Measurements from ENCODE around the gene SDK1.
"Not testable (repeated sequence)": the region's sequence is repeated elsewhere in the genome, so short reads cannot be mapped to it uniquely, and the experiment has no call there.

The SDK1 gene

DNA sequence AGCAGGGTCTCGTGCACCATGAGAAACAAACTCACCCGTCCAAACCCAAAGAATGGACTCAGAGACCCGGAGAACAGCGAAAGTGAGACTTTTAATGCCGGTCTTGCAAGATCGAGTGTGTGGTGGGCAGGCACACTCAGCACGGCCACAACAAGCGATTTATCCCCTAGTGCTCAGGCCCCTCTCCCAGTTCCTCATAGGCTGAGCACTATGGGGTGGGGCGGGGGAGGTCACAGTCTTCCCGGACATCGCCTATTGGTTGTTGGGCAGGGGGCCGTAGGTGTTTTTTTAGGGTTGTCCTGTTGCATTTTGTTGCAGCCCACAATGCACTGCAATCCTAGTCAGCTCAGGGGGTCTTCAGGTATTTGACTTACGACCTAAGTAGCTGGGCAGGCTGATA is 772.7 kb downstream of the SDK1 start:
- no peak for DNase-seq (ENCODE audit: low spot score)

DNA sequence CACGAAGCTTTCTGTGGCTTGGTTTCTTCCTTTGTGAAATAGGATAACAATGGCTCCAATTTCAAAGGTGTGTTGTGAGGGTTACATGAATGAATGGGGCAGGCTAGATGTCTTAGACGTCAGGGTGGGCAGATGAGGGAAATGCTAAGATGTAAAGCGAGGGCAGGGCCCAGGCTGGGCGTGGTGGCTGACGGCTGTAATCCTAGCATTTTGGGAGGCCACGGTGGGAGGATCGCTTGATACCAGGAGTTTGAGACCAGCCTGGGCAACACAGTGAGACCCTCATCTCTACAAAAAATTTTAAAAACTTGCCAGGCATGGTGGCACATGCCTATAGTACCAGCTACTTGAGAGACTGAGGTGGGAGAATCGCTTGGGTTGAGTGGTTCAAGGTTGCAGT is 773.4 kb downstream of the SDK1 start:
- no peak for DNase-seq (ENCODE audit: low spot score)

DNA sequence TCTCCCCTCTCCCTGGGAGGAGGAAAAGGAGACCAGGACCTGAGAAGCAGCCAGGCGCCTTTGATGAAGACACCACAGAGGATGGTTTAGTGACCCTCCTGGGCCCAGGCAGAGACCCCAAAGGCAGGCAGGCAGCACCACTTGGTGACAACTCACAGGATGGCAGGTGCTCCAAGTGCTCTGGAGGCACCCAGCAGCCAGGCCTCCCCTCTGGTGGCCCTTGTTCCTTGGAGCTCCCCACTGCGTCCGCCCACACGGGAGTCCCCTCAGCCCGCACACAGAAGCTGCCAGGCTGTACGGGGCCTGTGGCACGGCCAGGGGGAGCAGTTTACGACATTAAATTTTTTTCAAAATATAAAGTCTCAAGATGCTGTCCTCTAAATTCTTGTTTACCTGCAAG is 773.9 kb downstream of the SDK1 start:
- no peak for DNase-seq (ENCODE audit: low spot score)

DNA sequence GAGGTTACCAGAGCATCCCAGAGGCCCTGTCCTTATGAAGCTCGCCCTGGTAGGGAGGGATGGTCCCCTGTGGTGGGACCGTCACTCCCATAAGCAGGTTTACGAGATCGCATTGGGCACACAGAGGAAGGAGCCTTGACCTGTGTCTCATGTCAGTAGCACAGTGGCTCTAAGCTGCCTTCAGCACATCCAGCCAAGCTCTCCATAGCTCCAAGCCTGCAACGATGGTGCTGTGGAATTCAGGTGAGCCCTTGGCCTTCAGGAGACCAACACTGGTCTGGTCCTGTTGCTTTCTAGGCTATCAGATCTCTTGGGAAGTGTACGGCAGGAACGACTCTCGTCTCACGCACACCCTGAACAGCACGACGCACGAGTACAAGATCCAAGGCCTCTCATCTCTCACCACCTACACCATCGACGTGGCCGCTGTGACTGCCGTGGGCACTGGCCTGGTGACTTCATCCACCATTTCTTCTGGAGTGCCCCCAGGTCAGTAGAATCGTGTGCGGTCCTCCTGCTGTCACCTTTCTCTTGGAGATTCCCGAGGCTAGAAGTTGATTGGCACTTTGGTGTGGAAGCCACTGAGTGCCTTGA is 775.7 kb downstream of the SDK1 start:
- no peak for DNase-seq (ENCODE audit: low spot score)

DNA sequence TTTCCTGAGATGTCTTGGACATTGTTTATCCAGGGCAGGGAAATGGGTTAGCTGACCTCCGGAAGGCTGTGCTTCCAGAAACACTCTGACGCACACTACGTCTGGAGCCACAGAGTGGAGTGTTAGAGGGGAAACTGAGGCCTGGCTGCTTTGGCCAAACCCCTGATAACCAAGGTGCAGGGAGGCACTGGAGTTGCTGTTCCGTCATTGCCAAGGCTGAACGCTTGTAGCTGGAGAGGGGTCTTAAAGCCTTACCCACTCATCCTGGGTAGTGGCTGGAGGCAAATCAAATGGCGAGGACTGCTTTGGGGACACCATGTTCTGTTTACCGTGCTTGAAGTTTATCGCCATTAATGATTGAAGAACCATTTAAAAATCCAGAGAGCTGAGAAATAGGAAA is 776.9 kb downstream of the SDK1 start:
- no peak for DNase-seq (ENCODE audit: low spot score)

DNA sequence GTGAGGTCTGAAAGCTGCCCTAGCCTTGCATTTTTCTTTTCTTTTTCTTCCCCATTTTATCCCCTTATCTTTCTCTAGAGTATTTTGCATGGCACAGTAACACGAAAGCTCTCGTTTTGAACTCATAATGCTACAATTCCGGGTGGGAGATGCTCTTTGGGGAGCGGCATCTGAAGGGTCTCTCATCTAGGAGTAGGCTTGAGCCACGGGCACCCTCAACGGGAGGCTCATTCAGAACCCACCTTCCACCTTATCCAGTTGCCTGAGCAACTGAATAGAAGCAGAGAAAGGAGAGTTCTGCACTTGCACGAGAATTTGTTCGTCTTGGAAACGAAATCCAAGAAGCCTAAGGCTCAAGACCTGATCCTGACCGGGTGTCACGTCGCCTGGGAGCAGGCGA is 777.5 kb downstream of the SDK1 start:
- DNase-seq (ENCODE audit: low spot score) = no peak

DNA sequence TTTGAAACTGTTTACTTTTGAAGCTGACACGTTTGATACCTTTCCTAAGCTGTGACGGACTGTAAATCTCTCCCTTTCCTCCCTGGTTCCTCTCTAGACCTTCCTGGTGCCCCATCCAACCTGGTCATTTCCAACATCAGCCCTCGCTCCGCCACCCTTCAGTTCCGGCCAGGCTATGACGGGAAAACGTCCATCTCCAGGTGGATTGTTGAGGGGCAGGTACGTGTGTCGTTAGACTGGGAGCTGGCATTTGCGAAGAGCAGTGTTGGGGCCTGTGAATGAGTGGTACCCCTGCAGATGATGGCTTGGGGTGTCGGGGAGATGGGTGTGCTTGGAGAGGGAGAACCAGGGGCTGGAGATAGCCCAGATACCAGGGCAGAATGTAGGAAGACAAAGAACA is 778.3 kb downstream of the SDK1 start:
- no peak for DNase-seq (ENCODE audit: low spot score)

DNA sequence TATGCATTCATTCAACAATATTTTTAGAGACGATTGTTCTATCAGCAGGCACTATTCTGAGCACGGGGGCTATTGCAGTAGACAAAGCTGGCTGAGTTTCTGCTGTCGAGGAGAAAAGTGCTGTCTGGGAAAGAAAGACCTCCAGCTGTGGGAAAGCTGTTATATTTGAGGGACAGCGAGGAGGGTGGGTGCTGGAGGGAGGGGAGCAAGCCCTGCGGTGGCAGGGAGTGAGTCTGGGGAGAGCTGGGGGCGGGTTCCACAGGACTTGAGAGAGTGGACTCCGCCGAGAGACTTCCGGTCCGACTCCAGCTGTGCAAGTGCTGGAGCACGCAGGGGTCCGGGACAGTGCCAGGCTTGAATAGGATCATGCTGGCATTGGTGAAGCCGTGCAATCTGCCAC is 778.9 kb downstream of the SDK1 start:
- no peak for DNase-seq (ENCODE audit: low spot score)

DNA sequence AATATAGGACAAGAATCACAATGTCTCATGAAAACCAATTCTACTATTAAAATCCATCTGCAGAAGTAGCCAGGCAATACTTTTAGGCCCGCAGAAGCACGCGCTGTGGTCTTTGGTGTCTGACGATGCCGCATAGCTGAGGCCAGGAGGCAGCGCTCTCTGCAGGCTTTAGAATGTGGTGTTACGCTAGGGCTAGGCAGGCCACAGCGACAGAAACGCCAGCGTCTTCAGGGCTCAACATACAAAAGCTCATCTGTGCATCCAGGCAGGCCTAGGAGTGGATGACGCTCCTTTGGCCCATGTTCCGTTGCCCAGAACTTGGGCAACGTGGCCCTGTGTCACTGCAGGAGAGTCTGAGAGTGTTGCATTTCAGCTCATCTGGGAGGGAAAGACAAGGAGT is 779.9 kb downstream of the SDK1 start:
- DNase-seq (ENCODE audit: low spot score) = no peak

DNA sequence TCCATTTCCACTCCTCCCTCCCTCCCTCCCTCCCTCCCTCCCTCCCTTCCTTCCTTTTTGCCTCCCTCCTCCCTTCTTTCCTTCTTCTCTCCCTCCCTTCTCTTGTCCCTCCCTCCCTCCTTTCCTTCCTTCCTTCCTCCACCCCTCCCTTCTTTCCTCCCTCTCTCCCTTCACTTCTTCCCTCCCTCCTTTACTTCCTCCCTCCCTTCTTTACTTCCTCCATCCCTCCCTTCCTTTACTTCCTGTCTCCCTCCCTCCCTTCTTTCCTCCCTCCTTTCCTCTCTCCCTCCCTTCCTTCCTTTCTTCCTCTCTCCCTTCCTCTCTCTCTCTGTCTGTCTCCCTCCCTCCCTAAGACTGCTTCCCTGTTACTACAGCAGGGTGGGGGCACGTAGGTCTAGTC is 782.5 kb downstream of the SDK1 start:
- no peak for DNase-seq (ENCODE audit: low spot score)

DNA sequence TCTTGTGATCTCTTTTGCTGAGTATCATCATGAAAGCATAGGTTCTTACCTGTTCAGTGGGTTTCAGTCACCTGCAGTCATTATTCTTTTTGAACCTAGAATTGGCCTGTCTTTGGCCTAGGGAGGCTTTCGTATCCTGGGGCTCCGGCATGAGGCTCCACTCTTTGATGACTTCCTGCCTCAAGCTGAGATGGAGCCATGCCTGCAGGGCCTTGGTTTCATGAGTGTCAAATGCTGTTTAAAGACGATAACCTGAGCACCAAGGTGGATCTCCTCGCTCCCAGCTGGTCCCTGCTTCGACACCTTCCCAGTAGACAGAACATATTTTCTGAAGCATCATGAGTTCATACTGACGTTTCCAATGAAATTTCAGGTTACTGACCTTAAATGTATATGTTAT is 783.2 kb downstream of the SDK1 start:
- no peak for DNase-seq (ENCODE audit: low spot score)

DNA sequence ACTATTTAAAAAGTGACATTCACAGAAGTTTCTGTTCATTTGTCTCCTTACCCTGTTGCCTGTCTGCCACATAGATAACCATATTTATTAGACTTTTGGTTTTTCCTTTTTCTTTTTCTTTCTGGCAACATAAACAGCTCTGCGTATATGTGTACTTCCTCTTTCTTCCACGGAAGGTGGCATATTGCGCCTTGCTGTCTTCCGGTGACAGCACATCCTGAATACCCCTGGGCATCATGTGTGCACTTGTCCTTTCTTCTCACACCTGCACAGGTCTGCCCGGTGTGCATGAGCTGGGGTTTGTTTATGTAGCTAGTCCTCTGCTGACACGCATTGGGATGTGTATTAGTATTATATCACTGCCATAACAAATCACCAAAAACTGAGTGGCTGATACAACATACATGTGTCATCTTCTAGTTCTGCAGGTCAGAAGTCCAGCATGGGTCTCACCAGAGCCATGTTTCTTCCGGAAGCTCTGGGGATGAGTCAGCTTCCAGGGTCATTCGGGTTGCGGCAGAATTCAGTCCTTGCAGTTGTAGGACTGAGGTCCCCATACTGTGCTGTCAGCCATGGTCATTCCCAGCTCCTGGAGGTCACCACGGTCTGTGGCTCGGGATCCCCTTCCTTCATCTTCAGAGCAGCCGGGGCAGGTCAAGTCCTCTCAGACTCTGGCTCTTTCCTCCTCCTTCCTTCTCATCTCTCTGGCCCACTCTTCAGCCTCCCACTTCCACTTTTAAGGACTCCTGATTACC is 785.1 kb downstream of the SDK1 start:
- no peak for DNase-seq (ENCODE audit: low spot score)

DNA sequence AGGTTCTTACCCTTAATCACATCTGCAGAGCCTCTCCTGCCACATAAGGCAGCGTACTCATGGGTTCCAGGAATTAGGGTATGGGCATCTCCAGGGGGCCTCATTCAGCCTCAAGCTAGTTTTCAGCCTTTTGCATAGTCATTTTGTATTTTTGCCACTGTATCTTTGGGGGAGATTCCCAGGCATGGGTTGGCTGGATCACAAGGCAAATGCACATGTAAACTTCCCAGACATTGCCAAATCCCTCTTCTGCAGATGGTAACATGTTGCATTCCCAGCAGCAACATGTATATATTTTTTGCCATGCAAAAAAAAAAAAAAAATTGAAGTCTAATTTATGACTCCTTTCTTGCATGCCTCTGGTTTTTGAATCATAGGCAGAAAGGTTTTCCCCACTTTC is 785.7 kb downstream of the SDK1 start:
- DNase-seq (ENCODE audit: low spot score) = no peak

DNA sequence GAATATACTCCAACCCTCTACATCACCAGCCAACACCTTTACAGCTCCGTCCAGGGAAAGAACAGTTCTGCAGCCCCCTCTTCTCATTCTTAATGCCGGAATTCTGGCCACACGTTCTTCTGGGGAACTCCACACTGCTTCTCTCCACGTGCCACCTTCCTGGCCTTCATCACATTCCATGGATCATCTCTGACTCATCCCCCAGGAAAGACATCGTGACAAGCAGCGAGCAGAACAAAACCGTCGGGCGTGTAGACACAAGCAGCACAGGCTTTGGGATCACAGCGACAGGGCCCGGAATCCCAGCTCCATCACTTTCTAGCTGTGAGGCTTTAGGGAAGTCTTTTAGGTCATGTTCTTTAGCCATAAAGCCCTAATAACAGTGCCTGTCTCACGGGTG is 790.7 kb downstream of the SDK1 start:
- no peak for DNase-seq (ENCODE audit: low spot score)

DNA sequence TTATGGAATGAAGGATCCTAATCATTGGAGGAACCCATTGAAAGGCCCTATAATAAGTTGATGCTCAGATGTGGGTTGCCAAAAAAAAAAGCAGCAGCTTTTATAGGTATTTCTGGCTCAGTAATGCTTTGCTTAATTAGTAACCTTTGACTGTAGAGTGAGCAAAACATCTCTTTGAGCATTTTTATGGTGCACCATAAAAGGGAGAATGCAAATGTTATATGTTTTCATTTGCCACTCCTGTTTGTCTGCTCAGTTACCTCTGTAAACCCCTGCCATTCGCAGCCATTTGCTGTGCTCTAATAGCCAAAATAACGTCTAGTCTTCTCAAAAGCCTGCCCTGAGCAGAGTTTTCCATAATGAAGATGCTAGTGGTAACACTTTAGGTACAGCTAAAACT is 792.0 kb downstream of the SDK1 start:
- DNase-seq (ENCODE audit: low spot score) = no peak

DNA sequence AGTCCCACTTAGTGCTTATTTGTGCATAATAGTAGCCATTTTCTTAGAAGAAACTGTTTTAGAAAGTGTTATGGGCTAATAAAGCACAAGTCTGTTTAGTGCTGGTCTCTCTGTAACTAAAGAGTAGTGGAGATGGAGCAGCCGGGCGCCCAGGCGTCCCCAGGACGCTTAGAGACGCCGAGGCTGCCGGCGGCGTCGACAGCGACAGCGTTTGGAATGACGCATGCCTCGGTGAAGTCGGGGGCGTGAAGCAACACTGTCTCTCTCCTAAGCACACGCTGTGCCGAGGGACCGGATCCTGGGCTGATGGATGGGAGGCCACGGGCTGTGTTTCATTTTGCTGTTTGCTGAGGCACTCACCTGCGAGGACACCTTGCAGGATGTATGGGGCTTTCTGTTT is 792.4 kb downstream of the SDK1 start:
- DNase-seq (ENCODE audit: low spot score) = no peak

DNA sequence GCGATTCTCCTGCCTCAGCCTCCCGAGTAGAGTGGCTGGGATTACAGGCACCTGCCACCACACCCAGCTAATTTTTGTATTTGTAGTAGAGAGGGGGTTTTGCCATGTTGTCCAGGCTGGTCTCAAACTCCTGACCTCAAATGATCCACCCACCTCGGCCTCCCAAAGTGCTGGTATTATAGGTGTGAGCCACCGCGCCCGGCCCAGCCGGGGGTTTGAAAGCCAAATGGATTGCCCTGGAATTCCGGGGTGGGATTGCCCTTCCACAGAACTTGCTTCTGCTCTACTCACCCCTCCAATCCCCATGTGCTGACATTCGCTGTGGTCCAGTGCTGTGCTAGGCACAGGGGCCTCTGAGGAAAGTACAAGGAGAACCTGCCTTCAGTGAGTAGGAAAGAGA is 793.1 kb downstream of the SDK1 start:
- not testable (repeated sequence) for DNase-seq (ENCODE audit: low spot score)

DNA sequence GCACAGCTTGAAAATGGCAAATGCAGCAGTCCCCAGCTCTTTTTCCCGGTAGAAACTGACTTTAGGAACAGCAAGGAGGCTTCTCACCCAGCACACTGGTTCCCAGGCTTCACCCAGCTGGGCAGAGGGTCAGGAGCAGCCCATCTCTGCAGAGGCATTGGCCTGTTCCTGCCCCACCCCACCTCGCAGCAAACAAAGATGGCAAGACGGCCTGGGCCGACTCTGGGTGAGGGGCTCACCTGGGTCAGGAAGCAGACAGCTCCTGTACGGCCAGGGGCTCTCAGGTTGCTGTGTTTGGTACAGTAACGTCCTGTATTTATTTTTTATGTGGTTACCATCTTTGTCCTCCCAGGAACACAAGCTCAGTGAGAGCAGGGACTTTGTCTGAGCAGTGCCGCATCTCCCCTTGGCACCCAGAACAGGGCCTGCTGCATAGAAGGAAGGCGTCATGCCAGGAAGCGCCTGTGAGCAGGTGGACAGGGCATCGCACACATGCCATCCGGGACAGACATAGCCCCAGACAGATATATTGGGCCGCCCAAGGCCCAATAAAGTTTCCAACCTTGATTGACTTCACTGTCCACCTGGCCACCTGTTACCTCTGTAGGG is 796.1 kb downstream of the SDK1 start:
- DNase-seq (ENCODE audit: low spot score) = no peak

DNA sequence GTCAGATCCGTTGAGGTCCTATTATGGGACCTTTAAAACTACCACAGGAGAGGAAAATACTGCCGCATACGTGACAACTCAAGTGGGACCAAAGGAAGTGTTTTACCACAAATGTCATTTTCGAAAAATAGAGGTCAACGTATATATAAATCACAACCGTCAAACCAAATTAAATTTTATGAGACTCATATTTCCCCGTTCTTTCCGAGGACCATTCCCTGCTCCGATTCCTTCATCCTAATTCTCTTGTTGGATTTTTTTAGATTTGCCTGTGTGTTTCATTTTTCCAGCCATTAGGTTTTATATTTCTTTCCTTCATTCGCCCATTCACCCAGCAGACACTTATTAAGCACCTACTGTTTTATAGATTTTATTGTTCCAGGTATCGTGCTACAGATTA is 797.1 kb downstream of the SDK1 start:
- no peak for DNase-seq (ENCODE audit: low spot score)

DNA sequence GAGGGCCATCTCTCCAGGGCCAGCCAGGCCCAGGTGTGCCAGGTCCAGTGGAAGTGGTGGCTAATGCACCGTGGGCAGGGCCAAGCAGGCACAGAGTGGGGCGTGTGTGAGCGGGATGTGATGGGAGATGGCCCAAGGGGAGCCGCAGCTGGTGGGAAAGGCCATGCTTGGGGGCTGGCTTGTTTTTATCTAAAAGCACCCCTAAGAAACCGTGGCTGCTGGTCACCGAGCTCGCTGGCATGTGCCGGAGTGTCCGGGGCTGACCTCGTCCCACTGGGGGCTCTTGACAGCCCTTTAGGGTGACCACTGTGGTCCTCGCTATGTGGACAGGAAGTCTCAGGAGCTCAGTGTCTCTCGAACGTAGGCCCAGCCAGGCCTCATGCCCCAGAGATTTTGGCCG is 798.6 kb downstream of the SDK1 start:
- no peak for DNase-seq (ENCODE audit: low spot score)

DNA sequence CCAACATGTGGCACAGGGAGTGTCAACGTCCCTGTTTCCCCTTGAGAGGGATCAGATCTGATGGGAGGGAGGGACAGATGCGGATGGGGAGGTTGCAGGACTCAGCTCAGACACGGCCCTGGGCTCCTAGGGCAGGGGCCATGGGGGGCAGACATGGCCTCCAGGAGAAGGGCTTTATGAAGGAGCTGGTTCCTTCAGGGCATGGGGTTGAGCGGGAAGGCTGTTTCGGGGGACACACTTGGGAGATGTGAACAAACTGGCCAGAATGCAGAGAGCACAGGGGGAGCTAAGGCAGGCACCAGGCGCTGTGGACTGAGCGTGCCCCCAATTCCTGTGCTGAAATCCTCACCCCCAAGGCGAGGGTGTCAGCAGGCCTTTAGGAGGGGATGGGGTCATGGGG is 799.1 kb downstream of the SDK1 start:
- DNase-seq (ENCODE audit: low spot score) = no peak

DNA sequence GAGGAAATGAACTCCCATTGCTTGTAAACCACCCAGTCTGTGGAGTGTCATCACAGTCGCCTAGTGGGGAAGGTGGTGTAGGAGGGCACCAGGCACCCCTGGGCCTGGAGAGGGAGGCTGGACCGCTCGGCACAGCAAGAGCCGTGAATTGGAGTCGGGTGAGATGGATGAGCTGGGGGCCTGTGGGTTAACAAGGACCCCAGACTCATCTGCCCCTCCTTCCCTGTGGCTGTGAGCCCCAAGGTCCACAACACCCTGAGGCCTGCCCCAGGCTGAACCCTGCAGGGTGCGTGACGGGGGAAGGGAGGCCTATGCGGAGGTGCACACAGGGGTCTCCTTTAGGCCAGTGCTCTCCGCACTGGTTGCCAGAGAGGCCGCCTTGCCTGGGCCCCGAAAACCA is 799.6 kb downstream of the SDK1 start:
- DNase-seq (ENCODE audit: low spot score) = no peak

DNA sequence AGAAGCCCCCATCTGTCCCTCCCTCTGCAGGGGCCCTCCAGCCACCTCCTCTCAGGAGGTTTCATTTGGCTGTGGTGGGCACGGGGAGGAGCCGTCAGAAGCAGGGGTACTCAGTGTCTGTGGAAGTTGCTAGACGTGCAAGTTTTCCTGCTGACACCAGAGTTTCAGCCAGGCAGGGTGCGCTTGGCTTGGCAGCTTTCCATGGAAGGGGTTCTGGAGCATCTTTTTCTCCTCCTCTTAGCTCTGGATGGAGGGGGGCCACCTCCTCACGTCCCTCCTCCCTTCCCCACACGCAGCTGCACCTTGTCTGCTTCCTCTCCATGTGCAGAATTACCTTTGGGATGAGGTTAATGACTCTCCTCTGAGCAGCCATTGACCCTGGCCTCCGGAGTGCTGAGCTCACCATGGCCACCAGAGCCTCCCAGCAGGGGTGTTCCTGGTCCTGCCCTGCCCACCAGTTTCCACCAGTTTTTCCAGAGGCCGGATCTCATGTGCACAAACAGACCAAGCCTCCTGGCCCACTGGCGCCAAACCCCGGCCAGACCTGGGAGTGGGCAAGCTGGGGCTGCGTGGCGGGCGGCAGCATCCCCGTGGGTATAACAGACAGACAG is 801.3 kb downstream of the SDK1 start:
- DNase-seq (ENCODE audit: low spot score) = no peak

Measured in hematopoietic multipotent progenitor cell treated with erythropoietin and hydrocortisone succinate and interleukin-3 and kit ligand, for 15 days (in vitro differentiated cells).